Measurements from ENCODE around the gene P2RX2.

- TF ChIP-seq EGR1 (IDR thresholded peaks at IDR 0.05; ENCODE audit: low read depth) (no peak), CTCF (IDR thresholded peaks at IDR 0.05 in 2 of 3, conservative IDR thresholded peaks at IDR 0.05 in 1 of 3; ENCODE audit: borderline replicate concordance in 1 of 3, insufficient read depth in 1 of 3, low read depth in 2 of 3, low read length in 2 of 3) (no peak), RAD21 (IDR thresholded peaks at IDR 0.05; ENCODE audit: low read depth) (no peak), EZH2phosphoT487 (IDR thresholded peaks at IDR 0.05; ENCODE audit: borderline replicate concordance) (no peak), TCF7L2 (IDR thresholded peaks at IDR 0.05; ENCODE audit: borderline replicate concordance, extremely low read depth, insufficient read depth, insufficient read length) (no peak), SIN3A (IDR thresholded peaks at IDR 0.05; ENCODE audit: low read depth) (no peak), POLR2AphosphoS5 (IDR thresholded peaks at IDR 0.05; ENCODE audit: low read depth, low read length) (no peak), ZFX (IDR thresholded peaks at IDR 0.05) (no peak), FOSL1 (IDR thresholded peaks at IDR 0.05; ENCODE audit: low read depth) (no peak)
Measured at GRCh38 chr12:132634411-132634990, 15.9 kb downstream of the P2RX2 start.

Measured in HCT116 (cell line).